IMR-90 (cell line): ENCODE data around the gene CCDC60. TPM values are rescaled to one million over a fixed set of nuclear protein-coding genes. Genes with fewer than 3 reads are reported as not detected.

ENCODE experiments used
- ATAC-seq: fragments of 200-7000 bp; cut with Tn5 transposase; 2 replicates; pipeline ENCODE4 v1.9.1; 2020; ENCODE audit warnings: low read depth, mild to moderate bottlenecking, moderate library complexity
- BruUV-seq: library from RNA; stranded (reverse); fragments of 400-500 nt; replicated peaks from 2 replicates; lab custom pipeline; 2021; lab: Mats Ljungman, UMichigan
- CTCF ChIA-PET: fragments of 300-600 bp; formaldehyde crosslinking; extraction: SDS; loops from one replicate; lab custom pipeline; 2021; ENCODE audit warnings: antibody characterized with exemption; lab: Yijun Ruan, JAX
- POLR2A ChIA-PET: fragments of 300-600 bp; sonication (Branson Sonifier 250); formaldehyde crosslinking; loops from one replicate; lab custom pipeline; 2022; ENCODE audit warnings: antibody characterized with exemption; ENCODE audit not compliant: unreplicated experiment; lab: Charles Lee
- DNase-seq: peaks from one replicate; pipeline ENCODE4 v3.0.0; 2013
- H2AFZ ChIP-seq: replicated peaks from 2 replicates; pipeline ENCODE3; 2013; ENCODE audit warnings: low read length, mild to moderate bottlenecking; ENCODE audit not compliant: poor library complexity
- H2AK5ac ChIP-seq: 2 replicates; pipeline ENCODE4 v1.6.1; 2013; ENCODE audit warnings: low read depth, low read length, inconsistent platforms
- H2AK9ac ChIP-seq: replicated peaks from 2 replicates; pipeline ENCODE3; 2013; ENCODE audit warnings: mild to moderate bottlenecking, low read depth, low read length, moderate library complexity; ENCODE audit not compliant: poor library complexity
- H2BK120ac ChIP-seq: 2 replicates; pipeline ENCODE4 v1.6.1; 2013; ENCODE audit warnings: low read depth, low read length, inconsistent platforms
- H2BK15ac ChIP-seq: 3 replicates; pipeline ENCODE4 v1.6.1; 2013; ENCODE audit warnings: low read depth, low read length, inconsistent platforms
- H2BK20ac ChIP-seq: 2 replicates; pipeline ENCODE4 v1.6.1; 2013; ENCODE audit warnings: low read depth, mild to moderate bottlenecking, inconsistent platforms, low read length, moderate library complexity
- H2BK5ac ChIP-seq: 2 replicates; pipeline ENCODE4 v1.6.1; 2013; ENCODE audit warnings: mild to moderate bottlenecking, low read depth, low read length, inconsistent platforms; ENCODE audit not compliant: poor library complexity, severe bottlenecking
- H3K14ac ChIP-seq: replicated peaks from 2 replicates; pipeline ENCODE4 v1.6.1; 2013; ENCODE audit warnings: low read depth, low read length, inconsistent platforms
- H3K18ac ChIP-seq: 2 replicates; pipeline ENCODE4 v1.6.1; 2013; ENCODE audit warnings: low read depth, low read length, control low read depth
- H3K23ac ChIP-seq: 2 replicates; pipeline ENCODE4 v1.6.1; 2013; ENCODE audit warnings: low read depth, low read length, inconsistent platforms
- H3K27ac ChIP-seq: 2 replicates; pipeline ENCODE4 v1.5.1; 2013; ENCODE audit warnings: mild to moderate bottlenecking, control low read depth, low read length; ENCODE audit not compliant: insufficient read depth
- H3K27me3 ChIP-seq: 2 replicates; pipeline ENCODE4 v1.6.1; 2013; ENCODE audit warnings: low read length; ENCODE audit not compliant: control insufficient read depth, insufficient read depth
- H3K36me3 ChIP-seq: 2 replicates; pipeline ENCODE4 v1.6.1; 2013; ENCODE audit warnings: low read length, mixed read lengths; ENCODE audit not compliant: control insufficient read depth, insufficient read depth
- H3K4ac ChIP-seq: 2 replicates; pipeline ENCODE4 v1.6.1; 2013; ENCODE audit warnings: low read depth, low read length, inconsistent platforms
- H3K4me1 ChIP-seq: 2 replicates; pipeline ENCODE4 v1.6.1; 2013; ENCODE audit warnings: low read length, mixed read lengths; ENCODE audit not compliant: control insufficient read depth, insufficient read depth
- H3K4me2 ChIP-seq: 2 replicates; pipeline ENCODE4 v1.6.1; 2013; ENCODE audit warnings: low read depth, mild to moderate bottlenecking, control low read depth, low read length, moderate library complexity
- H3K4me3 ChIP-seq: 2 replicates; pipeline ENCODE4 v1.5.1; 2013; ENCODE audit warnings: low read depth, mild to moderate bottlenecking, control low read depth, low read length, moderate library complexity; ENCODE audit not compliant: insufficient read depth
- H3K56ac ChIP-seq: 2 replicates; pipeline ENCODE4 v1.6.1; 2013; ENCODE audit warnings: low read length, inconsistent platforms; ENCODE audit not compliant: insufficient read depth; ENCODE audit errors: extremely low read depth
- H3K79me1 ChIP-seq, 2 experiments: 2 replicates each; pipeline ENCODE4 v1.6.1; 2013; ENCODE audit warnings: low read length in 2 of 2, inconsistent platforms in 1 of 2, low read depth in 1 of 2
- H3K9ac ChIP-seq: 2 replicates; pipeline ENCODE4 v1.6.1; 2013; ENCODE audit warnings: low read depth, low read length, control low read depth
- H3K9me1 ChIP-seq: 2 replicates; pipeline ENCODE4 v1.6.1; 2013; ENCODE audit warnings: low read length, inconsistent platforms; ENCODE audit not compliant: insufficient read depth
- H3K9me3 ChIP-seq: 2 replicates; pipeline ENCODE4 v1.6.1; 2013; ENCODE audit warnings: low read length; ENCODE audit not compliant: control insufficient read depth, insufficient read depth
- H4K20me1 ChIP-seq: 2 replicates; pipeline ENCODE4 v1.6.1; 2013; ENCODE audit warnings: low read length, inconsistent platforms; ENCODE audit not compliant: insufficient read depth
- H4K5ac ChIP-seq: 2 replicates; pipeline ENCODE4 v1.6.1; 2013; ENCODE audit warnings: mild to moderate bottlenecking, low read depth, low read length, control low read depth
- H4K8ac ChIP-seq, 2 experiments: 2 replicates each; pipeline ENCODE4 v1.6.1; 2013; ENCODE audit warnings: low read depth in 2 of 2, low read length in 2 of 2, control low read depth in 1 of 2, inconsistent platforms in 1 of 2
- H4K91ac ChIP-seq: 2 replicates; pipeline ENCODE4 v1.6.1; 2013; ENCODE audit warnings: low read depth, low read length, inconsistent platforms; ENCODE audit not compliant: insufficient read depth
- BHLHE40 ChIP-seq: fragments of 150-350 bp; IDR thresholded peaks from 2 replicates; pipeline ENCODE4 v1.6.1; 2016; ENCODE audit warnings: mild to moderate bottlenecking, low read depth, low read length
- CEBPB ChIP-seq: IDR thresholded peaks from 2 replicates; pipeline ENCODE4 v1.6.1; 2012; ENCODE audit warnings: low read depth, low read length, improper control_type of control experiment
- CHD1 ChIP-seq: IDR thresholded peaks from 2 replicates; pipeline ENCODE4 v1.6.1; 2012; ENCODE audit warnings: low read depth, low read length, improper control_type of control experiment
- FOS ChIP-seq: fragments of 150-350 bp; IDR thresholded peaks from 2 replicates; pipeline ENCODE4 v1.6.1; 2016; ENCODE audit warnings: low read depth, low read length
- MAFK ChIP-seq: IDR thresholded peaks from 2 replicates; pipeline ENCODE4 v1.6.1; 2012; ENCODE audit warnings: low read depth, low read length, improper control_type of control experiment
- MAZ ChIP-seq: IDR thresholded peaks from 2 replicates; pipeline ENCODE4 v1.6.1; 2012; ENCODE audit warnings: low read depth, mild to moderate bottlenecking, low read length, improper control_type of control experiment, moderate library complexity, borderline replicate concordance
- MXI1 ChIP-seq: IDR thresholded peaks from 2 replicates; pipeline ENCODE4 v1.6.1; 2012; ENCODE audit warnings: low read depth, mild to moderate bottlenecking, low read length, moderate library complexity, borderline replicate concordance
- NFE2L2 ChIP-seq: fragments of 150-350 bp; IDR thresholded peaks from 2 replicates; pipeline ENCODE4 v1.6.1; 2016; ENCODE audit warnings: low read depth, mild to moderate bottlenecking, low read length
- POLR2A ChIP-seq: IDR thresholded peaks from 2 replicates; pipeline ENCODE4 v1.6.1; 2012; ENCODE audit warnings: mild to moderate bottlenecking, low read depth, low read length
- RAD21 ChIP-seq: IDR thresholded peaks from 2 replicates; pipeline ENCODE4 v1.6.1; 2012; ENCODE audit warnings: low read length, improper control_type of control experiment
- RCOR1 ChIP-seq: IDR thresholded peaks from 2 replicates; pipeline ENCODE4 v1.6.1; 2012; ENCODE audit warnings: mild to moderate bottlenecking, low read length, improper control_type of control experiment; ENCODE audit not compliant: insufficient replicate concordance
- RFX5 ChIP-seq: IDR thresholded peaks from 2 replicates; pipeline ENCODE4 v1.8.0; 2012; ENCODE audit warnings: low read depth, mild to moderate bottlenecking, low read length, moderate library complexity
- SMC3 ChIP-seq: fragments of 150-350 bp; IDR thresholded peaks from 2 replicates; pipeline ENCODE4 v1.6.1; 2016; ENCODE audit warnings: low read depth, mild to moderate bottlenecking, antibody characterized with exemption, low read length, moderate library complexity
- WGBS, 2 experiments: methylation state at CpG; one replicate each; pipeline versions ENCODE4 v1.1.5 to v1.1.7; 2013; ENCODE audit warnings: missing lambda C conversion rate in 2 of 2; ENCODE audit not compliant: insufficient read length in 1 of 2; ENCODE audit errors: extremely low coverage in 2 of 2; 5-methylcytosine and 5-hydroxymethylcytosine counted together
- dilution Hi-C: fragments of 300-500 bp; cut with HindIII; formaldehyde crosslinking; loops from one replicate; pipeline ENCODE4 v1.14.3; 2018; ENCODE audit warnings: low sequenced_read_pairs; ENCODE audit not compliant: unreplicated experiment
- in situ Hi-C: fragments of 300-500 bp; cut with MboI; formaldehyde crosslinking; loops from 3 replicates; pipeline ENCODE4 v1.14.3; 2019; ENCODE audit warnings: low sequenced_read_pairs, inconsistent platforms, mixed read lengths
- intact Hi-C: fragments of 100-400 bp; cut with micrococcal nuclease; formaldehyde crosslinking; loops from 2 replicates; pipeline ENCODE4 v1.10.0; 2022
- polyA plus RNA-seq, 3 experiments: library from polyadenylated mRNA; depleted of rRNA; stranded (reverse); fragments of >200 nt; gene quantifications; 2 replicates each; pipeline ENCODE4 v1.2.3, GENCODE V29; 2012; ENCODE audit warnings: low replicate concordance in 1 of 3
- total RNA-seq: library from RNA; depleted of rRNA; stranded (reverse); fragments of >200 nt; gene quantifications from 2 replicates; pipeline ENCODE4 v1.2.3, GENCODE V29; 2012
- TF ChIP-seq, protein P1 (sequence below): fragments of 150-350 bp; IDR thresholded peaks from 2 replicates; pipeline ENCODE4 v1.6.1; 2016; ENCODE audit warnings: low read depth, mild to moderate bottlenecking, low read length, moderate library complexity, borderline replicate concordance
- TF ChIP-seq, protein P2 (sequence below): conservative IDR thresholded peaks from 2 replicates; pipeline ENCODE4 v1.5.1; 2012; ENCODE audit warnings: mild to moderate bottlenecking, low read depth, low read length, improper control_type of control experiment
- TF ChIP-seq, protein P3 (sequence below): fragments of 150-350 bp; IDR thresholded peaks from 2 replicates; pipeline ENCODE4 v1.6.1; 2017; ENCODE audit warnings: mild to moderate bottlenecking, antibody characterized with exemption, low read length, low read depth

Gene CCDC60
- total and polyA plus RNA-seq, 2 of the 4 experiments (the other 2 are of a cell fraction) = not detected

DNA sequence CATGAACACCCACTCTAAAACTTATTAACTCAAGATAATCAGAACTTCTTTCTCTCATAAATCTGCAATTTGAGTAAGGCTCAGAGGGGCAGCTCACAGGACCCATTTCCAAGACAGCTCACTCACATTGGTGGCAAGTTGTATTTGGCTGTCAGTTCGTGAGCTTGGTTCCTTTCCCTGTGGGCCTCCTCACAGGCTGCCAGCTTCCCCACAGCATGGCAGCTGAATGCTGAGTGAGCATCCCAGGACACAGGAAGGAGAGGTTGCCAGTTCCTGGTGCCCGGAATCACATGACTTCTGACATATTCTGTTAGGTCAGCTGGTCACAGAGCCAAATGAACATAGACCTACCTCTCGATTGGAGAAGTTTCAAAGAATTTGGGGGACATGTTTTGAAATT lies 142.4 kb downstream of the CCDC60 start:
- TF ChIP-seq, protein P1, sequence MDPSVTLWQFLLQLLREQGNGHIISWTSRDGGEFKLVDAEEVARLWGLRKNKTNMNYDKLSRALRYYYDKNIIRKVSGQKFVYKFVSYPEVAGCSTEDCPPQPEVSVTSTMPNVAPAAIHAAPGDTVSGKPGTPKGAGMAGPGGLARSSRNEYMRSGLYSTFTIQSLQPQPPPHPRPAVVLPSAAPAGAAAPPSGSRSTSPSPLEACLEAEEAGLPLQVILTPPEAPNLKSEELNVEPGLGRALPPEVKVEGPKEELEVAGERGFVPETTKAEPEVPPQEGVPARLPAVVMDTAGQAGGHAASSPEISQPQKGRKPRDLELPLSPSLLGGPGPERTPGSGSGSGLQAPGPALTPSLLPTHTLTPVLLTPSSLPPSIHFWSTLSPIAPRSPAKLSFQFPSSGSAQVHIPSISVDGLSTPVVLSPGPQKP = no peak
- TF ChIP-seq NFE2L2 (no peak), MAZ (no peak), CHD1 (no peak), MXI1 (no peak), SMC3 (no peak), FOS (no peak), RCOR1 (no peak), POLR2A (no peak), RAD21 (no peak), CEBPB (no peak), MAFK (no peak), BHLHE40 (no peak), RFX5 (no peak)
- TF ChIP-seq, protein P2, sequence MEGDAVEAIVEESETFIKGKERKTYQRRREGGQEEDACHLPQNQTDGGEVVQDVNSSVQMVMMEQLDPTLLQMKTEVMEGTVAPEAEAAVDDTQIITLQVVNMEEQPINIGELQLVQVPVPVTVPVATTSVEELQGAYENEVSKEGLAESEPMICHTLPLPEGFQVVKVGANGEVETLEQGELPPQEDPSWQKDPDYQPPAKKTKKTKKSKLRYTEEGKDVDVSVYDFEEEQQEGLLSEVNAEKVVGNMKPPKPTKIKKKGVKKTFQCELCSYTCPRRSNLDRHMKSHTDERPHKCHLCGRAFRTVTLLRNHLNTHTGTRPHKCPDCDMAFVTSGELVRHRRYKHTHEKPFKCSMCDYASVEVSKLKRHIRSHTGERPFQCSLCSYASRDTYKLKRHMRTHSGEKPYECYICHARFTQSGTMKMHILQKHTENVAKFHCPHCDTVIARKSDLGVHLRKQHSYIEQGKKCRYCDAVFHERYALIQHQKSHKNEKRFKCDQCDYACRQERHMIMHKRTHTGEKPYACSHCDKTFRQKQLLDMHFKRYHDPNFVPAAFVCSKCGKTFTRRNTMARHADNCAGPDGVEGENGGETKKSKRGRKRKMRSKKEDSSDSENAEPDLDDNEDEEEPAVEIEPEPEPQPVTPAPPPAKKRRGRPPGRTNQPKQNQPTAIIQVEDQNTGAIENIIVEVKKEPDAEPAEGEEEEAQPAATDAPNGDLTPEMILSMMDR = no peak
- TF ChIP-seq, protein P3, sequence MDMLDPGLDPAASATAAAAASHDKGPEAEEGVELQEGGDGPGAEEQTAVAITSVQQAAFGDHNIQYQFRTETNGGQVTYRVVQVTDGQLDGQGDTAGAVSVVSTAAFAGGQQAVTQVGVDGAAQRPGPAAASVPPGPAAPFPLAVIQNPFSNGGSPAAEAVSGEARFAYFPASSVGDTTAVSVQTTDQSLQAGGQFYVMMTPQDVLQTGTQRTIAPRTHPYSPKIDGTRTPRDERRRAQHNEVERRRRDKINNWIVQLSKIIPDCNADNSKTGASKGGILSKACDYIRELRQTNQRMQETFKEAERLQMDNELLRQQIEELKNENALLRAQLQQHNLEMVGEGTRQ = no peak
- Histone ChIP-seq H3K56ac (no peak overlapping the region), H3K4ac (no peak overlapping the region), H4K8ac (no peak overlapping the region), H2AFZ (no peak overlapping the region), H3K14ac (no peak overlapping the region), H3K36me3 (no peaks in the 10 kb centered on the region), H3K9me1 (no peaks in the 10 kb centered on the region), H3K4me1 (no peaks in the 10 kb centered on the region), H3K9me3 (peaks cover 13% of the 10 kb centered on the region; the same call in 1 of the 2 replicates), H2AK9ac (no peak overlapping the region), H3K4me2 (no peak overlapping the region), H2AK5ac (no peak overlapping the region), H3K9ac (no peak overlapping the region), H2BK5ac (no peak overlapping the region), H3K27me3 (no peaks in the 10 kb centered on the region), H4K91ac (no peak overlapping the region), H3K27ac (no peak overlapping the region), H2BK15ac (no peak overlapping the region), H3K79me1 (no peaks in the 10 kb centered on the region), H4K5ac (no peak overlapping the region), H3K23ac (no peak overlapping the region), H3K18ac (no peak overlapping the region), H4K20me1 (no peaks in the 10 kb centered on the region), H3K4me3 (no peak overlapping the region), H2BK20ac (no peak overlapping the region), H2BK120ac (no peak overlapping the region)
- dilution Hi-C loops = no loop called here
- CTCF ChIA-PET = no interaction called here
- intact Hi-C loops = no loop called here
- DNase-seq (no peak), ATAC-seq (no peak)
- POLR2A ChIA-PET = no interaction called here
- in situ Hi-C loops = no loop called here
- no CpG with 5 or more reads among the region's 3 CpGs for WGBS, 2 experiments
- BruUV-seq = no TSS peak
